Osteoblast (primary cell): ENCODE measurements around the gene NOS3. TPM values are rescaled to one million over a fixed set of nuclear protein-coding genes. Genes with fewer than 3 reads are reported as not detected.

ENCODE experiments used
- DNase-seq: peaks from one replicate; pipeline ENCODE4 v3.0.0; 2011; ENCODE audit warnings: low spot score, mixed read lengths; ENCODE audit not compliant: insufficient read length; ENCODE audit errors: missing footprints
- H2AFZ ChIP-seq: 2 replicates; pipeline ENCODE4 v1.6.0; 2011; ENCODE audit warnings: mild to moderate bottlenecking, low read length
- H3K27ac ChIP-seq: 2 replicates; pipeline ENCODE4 v1.5.1; 2011; ENCODE audit warnings: mild to moderate bottlenecking, low read depth, low read length, moderate library complexity
- H3K27me3 ChIP-seq: 2 replicates; pipeline ENCODE4 v1.6.0; 2012; ENCODE audit warnings: mild to moderate bottlenecking, control low read depth, inconsistent platforms, low read length, moderate library complexity; ENCODE audit not compliant: insufficient read depth
- H3K36me3 ChIP-seq: 2 replicates; pipeline ENCODE4 v1.5.1; 2011; ENCODE audit warnings: mild to moderate bottlenecking, low read length, control low read depth, moderate library complexity; ENCODE audit not compliant: insufficient read depth
- H3K4me1 ChIP-seq: 2 replicates; pipeline ENCODE4 v1.5.1; 2011; ENCODE audit warnings: mild to moderate bottlenecking, low read length, control low read depth, moderate library complexity; ENCODE audit not compliant: insufficient read depth
- H3K4me2 ChIP-seq: 2 replicates; pipeline ENCODE4 v1.6.0; 2011; ENCODE audit warnings: mild to moderate bottlenecking, low read length; ENCODE audit not compliant: insufficient read depth
- H3K4me3 ChIP-seq: fragments of 200-600 bp; sonication (generic); 3 replicates; pipeline ENCODE4 v1.5.1; 2012; ENCODE audit warnings: mild to moderate bottlenecking, low read length, inconsistent platforms; ENCODE audit not compliant: insufficient read depth
- H3K79me2 ChIP-seq: 2 replicates; pipeline ENCODE4 v1.6.0; 2012; ENCODE audit warnings: mild to moderate bottlenecking, low read length, control low read depth, inconsistent platforms; ENCODE audit not compliant: insufficient read depth
- H3K9me3 ChIP-seq: 2 replicates; pipeline ENCODE4 v1.5.1; 2011; ENCODE audit warnings: low read depth, low read length, control low read depth
- H4K20me1 ChIP-seq: 2 replicates; pipeline ENCODE4 v1.6.0; 2012; ENCODE audit warnings: mild to moderate bottlenecking, low read length, control low read depth; ENCODE audit not compliant: insufficient read depth
- CTCF ChIP-seq: IDR thresholded peaks from 2 replicates; pipeline ENCODE4 v1.5.1; 2011; ENCODE audit warnings: mild to moderate bottlenecking, low read depth, low read length, moderate library complexity; ENCODE audit errors: extremely low read depth
- total RNA-seq: library from RNA; depleted of rRNA; stranded (reverse); fragments of >200 nt; gene quantifications from 2 replicates; pipeline ENCODE4 v1.2.3, GENCODE V29; 2012

Gene NOS3
- total RNA-seq, 1 donor: not detected

GRCh38 chr7:150958062-150958552, 32.7 kb upstream of the NOS3 start:
- no peak for DNase-seq
- no peak for TF ChIP-seq CTCF
- Histone ChIP-seq H3K79me2 (no peaks in the 10 kb centered on the region), H2AFZ (no peak overlapping the region), H3K4me2 (no peak overlapping the region), H4K20me1 (no peaks in the 10 kb centered on the region), H3K4me1 (no peaks in the 10 kb centered on the region), H3K4me3 (no peak overlapping the region), H3K9me3 (no peaks in the 10 kb centered on the region), H3K36me3 (no peaks in the 10 kb centered on the region), H3K27me3 (no peaks in the 10 kb centered on the region), H3K27ac (no peak overlapping the region)

DNA sequence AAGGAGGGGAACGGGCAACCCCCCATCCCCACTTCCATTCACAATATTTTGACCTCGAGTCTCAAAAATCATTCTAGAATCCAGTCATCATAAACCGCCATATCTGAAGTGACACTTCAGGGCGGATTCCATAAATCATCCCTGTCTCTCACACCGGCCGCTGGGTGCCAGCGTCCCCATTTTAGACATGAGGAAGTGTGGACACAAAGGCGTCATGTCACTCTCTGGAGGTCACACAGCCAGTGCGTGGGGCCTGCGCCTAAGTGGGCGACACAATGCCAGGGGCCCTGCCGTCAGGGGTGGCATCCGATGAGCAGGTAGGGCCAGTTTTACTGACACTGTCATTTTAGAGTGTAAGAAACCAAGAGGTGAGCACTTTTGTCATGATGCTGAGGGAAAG, 32.2 kb upstream of the NOS3 start:
- H4K20me1 ChIP-seq: no peaks in the 10 kb centered on the region
- TF ChIP-seq CTCF: no peak
- no peaks in the 10 kb centered on the region for H3K4me1 ChIP-seq
- H3K36me3 ChIP-seq: no peaks in the 10 kb centered on the region
- H3K9me3 ChIP-seq: no peaks in the 10 kb centered on the region
- H3K4me3 ChIP-seq: no peak overlapping the region
- no peak overlapping the region for H3K27ac ChIP-seq
- H3K27me3 ChIP-seq: no peaks in the 10 kb centered on the region
- H2AFZ ChIP-seq: no peak overlapping the region
- H3K79me2 ChIP-seq: no peaks in the 10 kb centered on the region
- H3K4me2 ChIP-seq: no peak overlapping the region
- DNase-seq: no peak

DNA sequence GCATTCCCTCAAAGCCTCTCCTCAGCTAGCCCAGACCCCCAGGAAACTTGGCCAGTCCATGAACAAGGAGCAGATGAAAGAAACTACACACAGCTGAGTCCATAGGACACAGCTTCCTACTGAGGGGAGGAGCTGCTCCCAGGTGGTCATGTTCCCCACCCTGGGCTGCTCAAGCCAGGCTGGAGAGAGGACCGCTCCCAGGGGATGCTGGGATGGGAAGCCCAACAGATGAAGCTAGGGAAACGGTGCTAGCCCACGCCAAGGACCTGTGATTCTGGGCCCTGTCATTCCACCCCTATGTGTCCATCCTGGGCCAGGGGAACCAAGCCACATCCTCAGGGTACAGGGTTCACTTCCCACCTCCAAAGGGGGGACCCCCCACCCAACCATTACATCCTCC, 31.7 kb upstream of the NOS3 start:
- TF ChIP-seq CTCF: no peak
- no peaks in the 10 kb centered on the region for H3K79me2 ChIP-seq
- H2AFZ ChIP-seq: no peak overlapping the region

GRCh38 chr7:150959739-150960734, 30.8 kb upstream of the NOS3 start:
- H4K20me1 ChIP-seq: no peaks in the 10 kb centered on the region
- no peaks in the 10 kb centered on the region for H3K79me2 ChIP-seq
- TF ChIP-seq CTCF: no peak
- H3K4me2 ChIP-seq: no peak overlapping the region
- H3K9me3 ChIP-seq: no peaks in the 10 kb centered on the region
- H3K36me3 ChIP-seq: no peaks in the 10 kb centered on the region
- no peak overlapping the region for H2AFZ ChIP-seq
- no peaks in the 10 kb centered on the region for H3K4me1 ChIP-seq
- no peak overlapping the region for H3K4me3 ChIP-seq
- no peak overlapping the region for H3K27ac ChIP-seq
- H3K27me3 ChIP-seq: no peaks in the 10 kb centered on the region
- no peak for DNase-seq

More for the DNA sequence above, 31.7 kb upstream of the NOS3 start:
- H4K20me1 ChIP-seq: no peaks in the 10 kb centered on the region
- H3K4me2 ChIP-seq: no peak overlapping the region
- no peak overlapping the region for H3K4me3 ChIP-seq
- DNase-seq: no peak
- H3K27ac ChIP-seq: no peak overlapping the region
- no peaks in the 10 kb centered on the region for H3K36me3 ChIP-seq
- no peaks in the 10 kb centered on the region for H3K4me1 ChIP-seq
- H3K27me3 ChIP-seq: no peaks in the 10 kb centered on the region
- no peaks in the 10 kb centered on the region for H3K9me3 ChIP-seq
